Measurements from ENCODE around the gene LHPP. TPM values are rescaled to one million over a fixed set of nuclear protein-coding genes. Genes with fewer than 3 reads are reported as not detected.

LHPP gene
- total RNA-seq, 1 donor from 2014 or later: 15.3 TPM

GRCh38 chr10:124493214-124493882 lies 31.7 kb downstream of the LHPP start:
- H3K9me3 Mint-ChIP-seq (ENCODE audit: low read depth): no peaks in the 10 kb centered on the region
- no peak for TF ChIP-seq CTCF (IDR thresholded peaks at IDR 0.05)

GRCh38 chr10:124494046-124494807 lies 32.6 kb downstream of the LHPP start:
- Mint-ChIP-seq H3K4me3 (ENCODE audit: unreplicated experiment) (no peak overlapping the region), H3K36me3 (ENCODE audit: low read depth) (peaks cover 1% of the 10 kb centered on the region), H3K4me1 (ENCODE audit: low read depth) (no peaks in the 10 kb centered on the region), H3K9me3 (ENCODE audit: low read depth) (no peaks in the 10 kb centered on the region), H3K27me3 (ENCODE audit: low read depth) (no peaks in the 10 kb centered on the region), H3K27ac (ENCODE audit: unreplicated experiment) (no peak overlapping the region)
- TF ChIP-seq CTCF (IDR thresholded peaks at IDR 0.05): no peak
- no peak for DNase-seq (ENCODE audit: low spot score)

More at GRCh38 chr10:124493214-124493882, 31.7 kb downstream of the LHPP start:
- Mint-ChIP-seq H3K4me1 (ENCODE audit: low read depth) (no peaks in the 10 kb centered on the region), H3K27me3 (ENCODE audit: low read depth) (no peaks in the 10 kb centered on the region), H3K4me3 (ENCODE audit: unreplicated experiment) (no peak overlapping the region), H3K36me3 (ENCODE audit: low read depth) (peaks cover 4% of the 10 kb centered on the region), H3K27ac (ENCODE audit: unreplicated experiment) (no peak overlapping the region)
- no peak for DNase-seq (ENCODE audit: low spot score)

GRCh38 chr10:124495162-124495561 lies 33.5 kb downstream of the LHPP start:
- Mint-ChIP-seq H3K9me3 (ENCODE audit: low read depth) (no peaks in the 10 kb centered on the region), H3K27me3 (ENCODE audit: low read depth) (no peaks in the 10 kb centered on the region), H3K4me3 (ENCODE audit: unreplicated experiment) (no peak overlapping the region), H3K36me3 (ENCODE audit: low read depth) (peaks cover 3% of the 10 kb centered on the region), H3K4me1 (ENCODE audit: low read depth) (no peaks in the 10 kb centered on the region), H3K27ac (ENCODE audit: unreplicated experiment) (no peak overlapping the region)
- TF ChIP-seq CTCF (IDR thresholded peaks at IDR 0.05): no peak
- DNase-seq (ENCODE audit: low spot score): no peak

GRCh38 chr10:124495725-124496124 lies 34.1 kb downstream of the LHPP start:
- H3K9me3 Mint-ChIP-seq (ENCODE audit: low read depth): peaks cover 4% of the 10 kb centered on the region
- no peak for TF ChIP-seq CTCF (IDR thresholded peaks at IDR 0.05)
- peaks cover 7% of the 10 kb centered on the region for H3K36me3 Mint-ChIP-seq (ENCODE audit: low read depth)
- no peak for DNase-seq (ENCODE audit: low spot score)
- H3K27ac Mint-ChIP-seq (ENCODE audit: unreplicated experiment): no peak overlapping the region
- no peak overlapping the region for H3K4me3 Mint-ChIP-seq (ENCODE audit: unreplicated experiment)
- no peaks in the 10 kb centered on the region for H3K27me3 Mint-ChIP-seq (ENCODE audit: low read depth)
- H3K4me1 Mint-ChIP-seq (ENCODE audit: low read depth): no peaks in the 10 kb centered on the region

GRCh38 chr10:124496150-124496549 lies 34.5 kb downstream of the LHPP start:
- Mint-ChIP-seq H3K27me3 (ENCODE audit: low read depth) (no peaks in the 10 kb centered on the region), H3K27ac (ENCODE audit: unreplicated experiment) (no peak overlapping the region), H3K9me3 (ENCODE audit: low read depth) (peaks cover 8% of the 10 kb centered on the region), H3K4me1 (ENCODE audit: low read depth) (no peaks in the 10 kb centered on the region), H3K4me3 (ENCODE audit: unreplicated experiment) (no peak overlapping the region), H3K36me3 (ENCODE audit: low read depth) (peaks cover 11% of the 10 kb centered on the region)
- no peak for TF ChIP-seq CTCF (IDR thresholded peaks at IDR 0.05)
- DNase-seq (ENCODE audit: low spot score): no peak
